HepG2 (cell line): ENCODE data around the gene PLIN3. TPM values are rescaled to one million over a fixed set of nuclear protein-coding genes. Genes with fewer than 3 reads are reported as not detected.

Experiments
- ELF1 ChIP-seq: sonication (generic); formaldehyde crosslinking; IDR thresholded peaks from 2 replicates; pipeline ENCODE4 v1.4.0; 2020; ENCODE audit warnings: missing genetic modification reagents
- GATAD2A ChIP-seq: IDR thresholded peaks from 2 replicates; pipeline ENCODE4 v1.6.1; 2016
- LBX2 ChIP-seq: sonication (generic); formaldehyde crosslinking; IDR thresholded peaks from 2 replicates; pipeline ENCODE4 v1.5.0; 2020; ENCODE audit warnings: missing genetic modification reagents, mild to moderate bottlenecking, borderline replicate concordance
- MXD1 ChIP-seq: sonication (generic); formaldehyde crosslinking; IDR thresholded peaks from 2 replicates; pipeline ENCODE4 v1.4.0; 2020; ENCODE audit warnings: mild to moderate bottlenecking, missing genetic modification reagents
- NFYB ChIP-seq: sonication (generic); formaldehyde crosslinking; IDR thresholded peaks from 2 replicates; pipeline ENCODE4 v1.4.0; 2020; ENCODE audit warnings: missing genetic modification reagents
- POLR2AphosphoS2 ChIP-seq: IDR thresholded peaks from 2 replicates; pipeline ENCODE4 v1.6.1; 2011; ENCODE audit warnings: low read depth, low read length, improper control_type of control experiment
- RARG ChIP-seq: sonication (generic); formaldehyde crosslinking; IDR thresholded peaks from 2 replicates; pipeline ENCODE4 v1.4.0; 2020; ENCODE audit warnings: low read depth, mild to moderate bottlenecking, missing genetic modification reagents
- SMAD1 ChIP-seq: sonication (generic); formaldehyde crosslinking; IDR thresholded peaks from 2 replicates; pipeline ENCODE4 v1.4.0; 2020; ENCODE audit warnings: missing genetic modification reagents, low read depth, mild to moderate bottlenecking, borderline replicate concordance
- USF2 ChIP-seq, 2 experiments: sonication (generic) in 1 of 2; formaldehyde crosslinking in 1 of 2; IDR thresholded peaks; 2 replicates each; pipeline versions ENCODE4 v1.5.1 to v1.6.1; 2011 to 2020; ENCODE audit warnings: borderline replicate concordance in 1 of 2, low read depth in 1 of 2, low read length in 1 of 2, mild to moderate bottlenecking in 1 of 2, missing genetic modification reagents in 1 of 2, moderate library complexity in 1 of 2
- ZBTB46 ChIP-seq: sonication (generic); formaldehyde crosslinking; IDR thresholded peaks from 2 replicates; pipeline ENCODE4 v1.4.0; 2020; ENCODE audit warnings: mild to moderate bottlenecking, missing genetic modification reagents, borderline replicate concordance
- ZC3H4 ChIP-seq: sonication (generic); formaldehyde crosslinking; IDR thresholded peaks from 2 replicates; pipeline ENCODE4 v1.4.0; 2020; ENCODE audit warnings: missing genetic modification reagents, borderline replicate concordance
- ZFX ChIP-seq: sonication (generic); formaldehyde crosslinking; IDR thresholded peaks from 2 replicates; pipeline ENCODE4 v1.4.0; 2020; ENCODE audit warnings: mild to moderate bottlenecking, low read depth, missing genetic modification reagents, moderate library complexity
- ZNF674 ChIP-seq: sonication (generic); formaldehyde crosslinking; IDR thresholded peaks from 2 replicates; pipeline ENCODE4 v1.5.0; 2020; ENCODE audit warnings: low read depth, mild to moderate bottlenecking, missing genetic modification reagents
- ZNF883 ChIP-seq: sonication (generic); formaldehyde crosslinking; IDR thresholded peaks from 2 replicates; pipeline ENCODE4 v1.5.1; 2020; ENCODE audit warnings: mild to moderate bottlenecking, missing genetic modification reagents; ENCODE audit errors: not compliant biosample characterization
- polyA plus RNA-seq, 8 experiments: library from polyadenylated mRNA; depleted of rRNA in 3 of 8; stranded (reverse) in 7 of 8; unstranded in 1 of 8; fragments of >200 nt; fragmentation: Illumina TruSeq in 4 of 8; extraction: Trizol in 4 of 8; gene quantifications; 2 replicates each; pipeline versions ENCODE4 v1.2.1 to v1.2.3, GENCODE V29; 2011 to 2016; ENCODE audit warnings: low read depth in 4 of 8, missing spikeins in 1 of 8, mixed read lengths in 1 of 8; ENCODE audit not compliant: insufficient read depth in 1 of 8
- total RNA-seq, 5 experiments: library from RNA; depleted of rRNA; stranded (reverse); fragments of >200 nt; fragmentation: Illumina TruSeq; extraction: Trizol; gene quantifications; 2 replicates each; pipeline ENCODE4 v1.2.3, GENCODE V29; 2016; ENCODE audit warnings: low read depth in 1 of 5
- TF ChIP-seq, protein P1 (sequence below): sonication (generic); formaldehyde crosslinking; IDR thresholded peaks from 2 replicates; pipeline ENCODE4 v1.9.0; 2021; ENCODE audit warnings: missing genetic modification reagents, mild to moderate bottlenecking, borderline replicate concordance
- TF ChIP-seq, protein P2 (sequence below): sonication (generic); formaldehyde crosslinking; IDR thresholded peaks from 2 replicates; pipeline ENCODE4 v1.5.0; 2020; ENCODE audit warnings: mild to moderate bottlenecking, missing genetic modification reagents

PLIN3 gene
- total and polyA plus RNA-seq, 2 of the 13 experiments (the other 11 are each of a cell fraction or from before 2014, with no cell fraction given) = 49.3 to 57.9 TPM

GRCh38 chr19:4844348-4845179, 22.9 kb downstream of the PLIN3 start (continued):
- TF ChIP-seq ZBTB46 (CRISPR knock-in tag) = no peak
- TF ChIP-seq ZNF883 (CRISPR knock-in tag) = no peak
- peak; percentile 57; the same call in 1 of the 2 replicates for TF ChIP-seq NFYB
- TF ChIP-seq GATAD2A (CRISPR knock-in tag) = no peak
- TF ChIP-seq USF2 (IDR thresholded peaks at IDR 0.05; ENCODE audit: low read depth, low read length) = peak; percentile 77
- peak; percentile 89; the same call in 1 of the 2 replicates for TF ChIP-seq USF2 (CRISPR knock-in tag; IDR thresholded peaks at IDR 0.05; ENCODE audit: borderline replicate concordance)
- no peak for TF ChIP-seq ELF1 (CRISPR knock-in tag)
- TF ChIP-seq POLR2AphosphoS2 = no peak
- no peak for TF ChIP-seq ZNF674
- TF ChIP-seq SMAD1 (CRISPR knock-in tag) = no peak
- TF ChIP-seq, protein P1, sequence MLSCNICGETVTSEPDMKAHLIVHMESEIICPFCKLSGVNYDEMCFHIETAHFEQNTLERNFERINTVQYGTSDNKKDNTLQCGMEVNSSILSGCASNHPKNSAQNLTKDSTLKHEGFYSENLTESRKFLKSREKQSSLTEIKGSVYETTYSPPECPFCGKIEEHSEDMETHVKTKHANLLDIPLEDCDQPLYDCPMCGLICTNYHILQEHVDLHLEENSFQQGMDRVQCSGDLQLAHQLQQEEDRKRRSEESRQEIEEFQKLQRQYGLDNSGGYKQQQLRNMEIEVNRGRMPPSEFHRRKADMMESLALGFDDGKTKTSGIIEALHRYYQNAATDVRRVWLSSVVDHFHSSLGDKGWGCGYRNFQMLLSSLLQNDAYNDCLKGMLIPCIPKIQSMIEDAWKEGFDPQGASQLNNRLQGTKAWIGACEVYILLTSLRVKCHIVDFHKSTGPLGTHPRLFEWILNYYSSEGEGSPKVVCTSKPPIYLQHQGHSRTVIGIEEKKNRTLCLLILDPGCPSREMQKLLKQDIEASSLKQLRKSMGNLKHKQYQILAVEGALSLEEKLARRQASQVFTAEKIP (CRISPR knock-in tag) = no peak
- TF ChIP-seq, protein P2, sequence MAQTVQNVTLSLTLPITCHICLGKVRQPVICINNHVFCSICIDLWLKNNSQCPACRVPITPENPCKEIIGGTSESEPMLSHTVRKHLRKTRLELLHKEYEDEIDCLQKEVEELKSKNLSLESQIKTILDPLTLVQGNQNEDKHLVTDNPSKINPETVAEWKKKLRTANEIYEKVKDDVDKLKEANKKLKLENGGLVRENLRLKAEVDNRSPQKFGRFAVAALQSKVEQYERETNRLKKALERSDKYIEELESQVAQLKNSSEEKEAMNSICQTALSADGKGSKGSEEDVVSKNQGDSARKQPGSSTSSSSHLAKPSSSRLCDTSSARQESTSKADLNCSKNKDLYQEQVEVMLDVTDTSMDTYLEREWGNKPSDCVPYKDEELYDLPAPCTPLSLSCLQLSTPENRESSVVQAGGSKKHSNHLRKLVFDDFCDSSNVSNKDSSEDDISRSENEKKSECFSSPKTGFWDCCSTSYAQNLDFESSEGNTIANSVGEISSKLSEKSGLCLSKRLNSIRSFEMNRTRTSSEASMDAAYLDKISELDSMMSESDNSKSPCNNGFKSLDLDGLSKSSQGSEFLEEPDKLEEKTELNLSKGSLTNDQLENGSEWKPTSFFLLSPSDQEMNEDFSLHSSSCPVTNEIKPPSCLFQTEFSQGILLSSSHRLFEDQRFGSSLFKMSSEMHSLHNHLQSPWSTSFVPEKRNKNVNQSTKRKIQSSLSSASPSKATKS (CRISPR knock-in tag) = no peak
- no peak for TF ChIP-seq ZC3H4 (CRISPR knock-in tag)
- TF ChIP-seq MXD1 = no peak
- no peak for TF ChIP-seq RARG (CRISPR knock-in tag)
- no peak for TF ChIP-seq LBX2 (CRISPR knock-in tag)
- TF ChIP-seq ZFX (CRISPR knock-in tag) = peak; percentile 49; the same call in 1 of the 2 replicates
- TF ChIP-seq, all 625 proteins: peak for 18
